ENCODE results near the gene DENND10.
"Not testable (repeated sequence)": the region's sequence is repeated elsewhere in the genome, so short reads cannot be mapped to it uniquely, and the experiment has no call there.

DENND10 gene

DNA sequence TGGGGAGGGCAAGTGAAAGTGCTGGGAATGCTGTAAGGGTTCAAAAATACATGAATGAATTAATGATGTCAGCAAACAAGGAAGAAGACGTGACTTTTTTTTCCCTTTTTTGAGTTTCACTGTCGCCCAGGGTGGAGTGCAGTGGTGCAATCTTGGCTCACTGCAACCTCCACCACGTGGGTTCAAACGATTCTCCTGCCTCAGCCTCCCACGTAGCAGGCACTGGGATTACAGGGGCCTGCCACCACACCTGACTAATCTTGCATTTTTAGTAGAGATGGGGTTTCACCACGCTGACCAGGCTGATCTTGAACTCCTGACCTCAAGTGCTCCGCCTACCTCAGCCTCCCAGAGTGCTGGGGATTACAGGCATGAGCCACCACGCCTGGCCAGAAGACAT lies 30.0 kb downstream of the DENND10 start:
- no peak for DNase-seq

- no peak for DNase-seq
These were observed 31.6 kb downstream of the DENND10 start for GRCh38 chr10:119135513-119135881.

- DNase-seq: no peak
These were observed 32.2 kb downstream of the DENND10 start for GRCh38 chr10:119136084-119136483.

- not testable (repeated sequence) for DNase-seq
These were observed 34.0 kb downstream of the DENND10 start for GRCh38 chr10:119137878-119138277.

DNA sequence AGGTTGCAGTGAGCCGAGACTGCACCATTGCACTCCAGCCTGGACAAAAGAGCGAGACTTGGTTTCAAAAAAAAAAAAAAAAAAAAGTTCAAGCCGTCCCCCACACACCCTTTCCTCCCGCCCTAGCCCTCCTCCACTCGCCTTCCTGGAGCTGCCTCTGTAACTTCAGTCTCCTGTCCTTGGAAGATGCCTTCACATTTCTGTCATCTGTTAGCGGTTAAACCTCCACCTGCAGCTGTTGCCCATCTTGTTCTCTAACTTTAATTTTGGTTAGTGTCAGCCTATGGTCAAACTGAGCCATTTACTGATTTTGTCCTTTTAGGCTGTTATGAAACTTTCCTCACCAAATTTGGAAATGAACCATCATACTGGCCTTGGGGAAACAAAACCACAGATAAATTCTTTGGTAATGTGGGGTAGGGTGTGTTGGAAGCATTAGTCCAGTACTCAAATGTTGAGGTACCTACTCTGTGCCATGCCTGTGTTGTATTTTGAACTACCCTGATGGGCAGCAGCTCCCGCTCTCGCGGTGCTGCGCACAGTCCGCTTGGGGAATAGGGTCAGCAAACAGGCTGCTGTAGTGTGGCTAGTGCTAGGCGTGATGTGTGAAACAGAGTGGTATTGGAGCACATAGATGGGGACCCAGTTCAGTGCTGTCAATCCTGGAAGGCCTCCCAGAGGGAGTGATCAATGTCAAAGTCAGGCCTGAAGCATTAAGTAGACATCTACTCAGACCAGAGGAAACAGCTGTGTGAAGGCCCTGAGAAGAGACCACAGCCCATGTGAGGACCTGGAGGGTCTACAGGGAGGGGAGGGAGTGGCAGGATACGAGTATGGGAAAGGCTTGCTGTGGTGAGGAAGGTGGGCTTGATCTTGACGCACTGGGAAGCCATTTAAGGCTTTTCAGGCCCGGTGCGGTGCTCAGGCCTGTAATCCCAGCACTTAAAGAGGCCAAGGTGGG lies 34.7 kb downstream of the DENND10 start:
- no peak for DNase-seq

DNA sequence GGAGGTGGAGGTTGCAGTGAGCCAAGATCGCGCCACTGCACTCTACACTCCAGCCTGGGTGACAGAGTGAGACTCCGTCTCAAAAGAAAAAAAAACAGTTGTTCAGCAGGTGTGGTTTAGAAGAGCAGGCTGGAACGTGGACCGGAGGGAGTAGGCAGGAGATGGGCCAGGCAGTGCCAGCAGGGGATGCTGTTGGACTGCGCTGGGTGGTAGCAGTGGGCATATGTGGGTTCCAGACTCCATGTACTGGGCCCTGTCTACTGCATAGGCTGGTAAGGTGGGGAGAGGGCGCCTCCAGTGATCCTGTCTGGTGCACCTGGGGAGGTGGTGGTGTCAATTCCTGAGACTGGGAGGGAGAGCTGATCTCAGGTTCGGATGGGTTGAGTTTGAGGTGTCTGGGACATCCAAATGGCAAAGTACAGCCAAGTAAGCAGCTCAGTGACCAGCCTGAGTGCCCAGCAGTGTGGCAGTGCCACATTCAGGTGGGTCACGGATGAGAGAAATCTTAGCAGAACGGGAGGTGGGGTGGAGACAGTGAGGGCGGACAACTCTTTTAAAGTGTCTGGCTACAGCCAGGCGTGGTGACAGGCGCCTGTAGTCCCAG lies 35.7 kb downstream of the DENND10 start:
- peak; percentile 56 for DNase-seq

GRCh38 chr10:119140603-119141245 lies 36.8 kb downstream of the DENND10 start:
- DNase-seq: no peak

DNA sequence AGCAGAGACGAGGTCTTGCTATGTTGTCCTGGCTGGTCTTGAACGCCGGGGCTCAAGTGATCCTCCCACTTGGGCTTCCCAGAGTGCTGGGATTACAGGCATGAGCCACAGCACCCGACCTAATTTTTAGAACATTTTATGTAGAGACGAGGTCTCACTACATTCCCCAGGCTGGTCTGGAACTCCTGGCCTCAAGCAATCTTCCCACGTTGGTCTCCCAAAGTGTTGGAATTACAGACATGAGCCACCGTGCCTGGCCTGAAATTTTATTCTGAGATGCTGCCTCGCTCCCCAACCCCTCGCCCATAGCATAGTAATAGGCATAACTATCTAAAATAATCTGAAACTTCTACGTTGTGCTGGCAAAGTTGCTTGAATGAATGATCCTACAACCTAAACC lies 39.7 kb downstream of the DENND10 start:
- no peak for DNase-seq

DNA sequence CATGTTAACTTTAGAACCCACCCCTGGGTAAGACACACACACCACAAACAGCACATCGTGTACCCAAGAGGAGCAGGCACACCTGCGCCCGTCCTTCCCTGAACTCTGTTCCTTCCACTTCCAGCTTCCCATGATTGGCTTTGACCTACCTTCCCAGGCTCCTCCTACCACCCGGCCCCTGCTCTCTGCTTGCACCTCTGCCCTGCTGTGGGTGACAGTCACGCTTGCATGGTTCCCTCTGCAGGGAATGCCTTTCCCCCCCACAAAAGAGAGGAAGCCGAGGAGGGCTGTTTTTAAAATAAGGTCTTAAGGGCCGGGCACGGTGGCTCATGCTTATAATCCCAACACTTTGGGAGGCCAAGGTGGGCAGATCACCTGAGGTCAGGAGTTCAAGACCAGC lies 45.2 kb downstream of the DENND10 start:
- no peak for DNase-seq

DNA sequence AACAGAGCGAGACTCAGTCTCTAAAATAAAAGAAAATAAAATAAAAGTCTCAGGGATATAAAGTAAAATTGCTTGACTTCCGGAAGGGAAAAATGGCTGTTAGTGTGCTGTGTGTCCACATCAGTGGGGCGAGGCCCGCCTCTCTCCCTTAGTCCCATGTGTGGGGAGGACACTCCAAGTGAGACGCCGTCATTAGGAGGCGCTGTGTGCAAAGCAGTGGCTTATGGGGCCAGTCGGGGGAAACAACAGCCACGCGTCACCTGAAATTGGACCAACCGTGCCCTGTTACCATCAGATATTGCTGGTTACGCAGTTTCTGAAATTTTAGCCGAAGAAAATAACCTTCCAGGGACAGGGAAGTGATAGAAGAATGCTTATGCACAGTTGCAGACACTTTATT lies 45.8 kb downstream of the DENND10 start:
- DNase-seq: no peak

- not testable (repeated sequence) for DNase-seq
These were observed 47.7 kb downstream of the DENND10 start for GRCh38 chr10:119151601-119152000.

DNA sequence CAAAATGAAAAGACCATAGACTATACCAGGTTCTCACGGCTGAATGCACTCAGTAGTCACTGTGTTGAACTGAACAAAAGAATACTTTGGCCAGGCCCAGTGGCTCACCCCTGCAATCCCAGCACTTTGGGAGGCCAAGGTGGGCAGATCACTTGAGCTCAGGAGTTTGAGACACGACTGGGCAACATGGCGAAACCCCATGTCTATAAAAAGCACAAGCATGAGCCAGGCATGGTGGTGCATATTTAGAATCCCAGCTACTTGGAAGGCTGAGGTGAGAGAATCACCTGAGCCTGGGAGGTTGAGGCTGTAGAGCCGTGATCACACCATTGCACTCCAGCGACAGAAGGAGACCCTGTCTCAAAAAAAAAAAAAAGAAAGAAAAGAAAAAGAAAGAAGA lies 49.1 kb downstream of the DENND10 start:
- no peak for DNase-seq

DNA sequence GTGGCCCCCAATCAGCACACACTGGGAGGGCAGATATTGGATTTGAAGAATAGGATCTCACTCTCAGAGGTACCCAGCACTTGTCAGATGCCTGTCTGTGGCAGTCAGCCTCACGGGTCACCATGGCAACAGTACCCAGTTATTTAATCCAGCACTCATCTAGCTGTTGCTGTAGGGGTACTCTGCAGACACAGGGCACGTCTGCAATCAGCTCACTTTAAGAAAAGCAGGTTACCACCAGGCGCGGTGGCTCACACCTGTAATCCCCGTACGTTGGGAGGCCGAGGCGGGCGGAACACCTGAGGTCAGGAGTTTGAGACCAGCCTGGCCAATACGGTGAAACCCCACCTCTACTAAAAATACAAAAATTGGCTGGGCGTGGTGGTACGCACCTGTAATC lies 49.7 kb downstream of the DENND10 start:
- DNase-seq: no peak

- no peak for DNase-seq
These were observed 55.4 kb downstream of the DENND10 start for GRCh38 chr10:119159332-119159731.

GRCh38 chr10:119161680-119162451 lies 58.0 kb downstream of the DENND10 start:
- DNase-seq: no peak

DNA sequence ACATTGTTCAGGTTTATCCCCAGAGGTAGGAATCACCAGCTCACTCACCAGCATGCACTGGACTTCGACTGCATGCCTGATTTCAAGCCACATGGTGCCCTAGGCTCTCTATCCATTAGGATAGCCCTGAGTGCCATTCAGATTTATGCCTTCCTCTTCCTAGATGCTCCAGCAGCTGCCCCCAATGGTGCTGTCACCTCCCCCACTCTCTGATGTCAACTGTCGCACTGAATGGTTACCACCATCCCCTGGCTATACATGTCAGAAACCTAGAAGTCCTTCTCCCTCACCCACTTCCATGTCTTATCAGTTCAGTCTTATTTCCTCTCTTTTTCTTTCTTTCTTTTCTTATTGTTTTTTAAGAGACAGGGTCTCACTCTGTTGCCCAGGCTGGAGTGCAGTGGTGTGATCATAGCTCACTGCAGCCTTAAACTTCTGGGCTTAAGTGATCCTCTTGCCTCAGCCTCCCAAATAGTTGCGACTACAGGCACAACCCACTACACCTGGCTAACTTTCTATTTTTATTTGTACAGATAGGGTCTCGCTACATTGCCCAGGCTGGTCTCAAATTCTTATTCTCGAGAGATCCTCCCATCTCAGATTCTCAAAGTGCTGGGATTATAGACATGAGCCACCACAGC lies 58.7 kb downstream of the DENND10 start:
- DNase-seq: no peak

DNA sequence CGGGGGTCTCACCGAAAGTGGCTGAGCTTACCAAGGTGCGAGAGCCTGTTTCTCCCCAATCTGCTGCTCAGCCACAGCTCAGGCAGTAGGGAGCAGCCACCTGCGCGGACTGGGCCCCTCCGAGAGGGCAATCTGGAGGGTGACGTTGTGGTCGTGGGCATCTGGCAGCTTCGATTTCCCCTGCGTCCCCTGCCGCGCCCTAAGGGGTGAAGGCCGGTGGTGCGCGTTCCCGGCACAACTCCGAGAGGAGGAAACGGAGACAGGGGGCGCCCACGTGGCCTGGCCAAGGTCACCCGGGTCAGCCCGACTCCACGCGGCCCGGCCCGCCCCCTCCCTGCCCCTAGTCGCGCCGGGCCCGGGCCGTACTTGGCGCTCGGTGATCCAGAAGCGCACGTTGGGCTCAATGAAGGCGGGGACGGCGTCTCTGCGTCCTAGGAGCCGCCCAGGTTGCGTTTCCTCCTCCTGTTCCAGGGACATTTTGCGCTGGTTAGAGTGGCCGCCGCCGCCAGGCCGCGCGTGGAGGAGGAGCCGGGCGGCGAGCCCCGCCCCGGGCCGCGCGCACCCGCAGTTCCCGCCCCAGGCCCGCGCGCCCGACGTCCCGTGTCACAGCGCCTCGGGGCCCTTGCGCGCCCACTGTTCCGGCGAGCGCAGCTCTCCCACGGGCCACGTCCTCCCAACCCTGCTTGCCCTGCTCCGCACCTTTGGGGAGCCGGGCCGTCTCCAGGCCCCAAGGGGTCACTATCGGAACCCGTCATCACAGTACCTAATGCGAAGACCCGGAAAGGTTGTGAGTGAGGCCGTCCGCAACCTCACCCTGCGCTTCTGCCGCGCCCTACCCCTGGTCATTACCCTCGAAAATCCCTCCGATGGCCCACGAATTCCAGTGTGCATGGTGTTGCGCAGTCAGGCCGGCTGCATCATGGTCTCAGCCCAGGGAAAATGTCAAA lies 61.5 kb downstream of the DENND10 start, which contains the start of gene SFXN4:
TSS of gene SFXN4 (minus strand) at position 544 of the 947 bp plus-strand sequence. CDS start at position 477, 67 bp downstream.
- peak; percentile 81 for DNase-seq

- DNase-seq: no peak
These were observed 62.2 kb downstream of the DENND10 start for GRCh38 chr10:119166118-119166500.

DNA sequence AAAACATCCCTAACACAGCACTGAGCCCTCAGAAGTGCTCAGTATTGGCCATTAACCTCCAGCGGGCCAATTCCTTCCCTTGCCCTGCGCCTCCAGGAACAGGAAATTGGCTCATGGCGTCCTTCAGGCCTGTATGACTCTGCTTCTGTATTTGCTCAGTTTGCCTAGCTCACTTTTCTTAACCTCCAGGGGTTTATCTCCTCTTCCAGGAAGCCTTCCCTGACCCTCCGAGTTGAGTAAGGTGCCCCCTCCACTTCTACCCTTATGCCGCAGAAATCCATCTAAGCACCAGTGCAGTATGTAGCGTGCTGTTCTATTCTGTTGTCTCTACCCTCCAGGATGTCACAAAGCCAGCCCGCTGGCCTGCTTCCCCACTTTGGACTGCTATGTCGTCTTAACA lies 62.7 kb downstream of the DENND10 start:
- no peak for DNase-seq

DNA sequence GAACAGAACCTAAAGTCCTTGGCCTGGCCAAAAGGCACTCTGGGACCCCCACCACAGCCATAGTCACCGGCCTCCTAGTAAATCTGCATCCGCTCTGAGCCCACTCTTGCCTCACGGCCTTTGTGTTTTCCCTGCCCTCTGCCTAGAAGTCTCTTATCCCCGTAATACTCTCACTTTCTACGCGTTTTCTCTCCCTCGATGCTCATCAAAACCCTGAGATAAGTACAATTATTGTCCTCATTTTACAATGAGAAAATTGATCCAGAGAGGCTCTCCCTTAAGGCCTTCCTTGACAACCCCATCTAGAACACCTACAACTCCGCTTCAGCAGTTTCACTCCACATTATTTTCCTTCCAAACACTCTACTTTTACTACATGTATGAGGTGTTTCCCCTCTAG lies 63.1 kb downstream of the DENND10 start:
- no peak for DNase-seq

DNA sequence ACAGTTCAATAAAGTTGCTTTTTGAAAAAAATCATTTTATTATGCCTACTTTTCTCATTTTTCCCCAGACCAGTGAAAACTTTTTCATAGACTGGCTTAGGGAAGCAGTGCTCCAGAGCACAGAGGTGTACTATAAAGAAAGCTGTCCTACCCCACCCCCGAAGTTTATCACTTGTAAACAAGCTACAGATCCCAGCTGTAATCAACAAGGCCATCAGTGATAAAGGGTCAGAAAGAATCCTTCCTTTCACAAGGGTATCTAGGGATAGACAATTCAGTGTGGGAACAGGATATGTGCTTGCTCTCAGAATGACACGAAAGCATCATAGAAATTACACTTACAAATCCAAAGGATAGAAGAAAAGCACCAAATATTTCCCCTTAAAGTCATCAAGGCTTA lies 70.2 kb downstream of the DENND10 start:
- no peak for DNase-seq

Data from CD4-positive, alpha-beta T cell treated with Interleukin-21 for 1 hour (primary cell).